22Rv1 (cell line): ENCODE data around the gene ACOT7.
A peak's percentile ranks its signal among the peaks of the same experiment; 100 is the strongest.
"Not testable (repeated sequence)": the region's sequence is repeated elsewhere in the genome, so short reads cannot be mapped to it uniquely, and the experiment has no call there.

Experiments used
- CTCF ChIP-seq: fragments of 450-650 bp; IDR thresholded peaks from 2 replicates; pipeline ENCODE4 v1.5.1; 2017; ENCODE audit warnings: mild to moderate bottlenecking
- ZFX ChIP-seq: fragments of 450-650 bp; IDR thresholded peaks from 2 replicates; pipeline ENCODE4 v1.6.1; 2017; ENCODE audit warnings: antibody characterized with exemption, borderline replicate concordance

- peak; percentile 7; the same call in 1 of the 2 replicates for TF ChIP-seq CTCF
- TF ChIP-seq ZFX: not testable (repeated sequence)
Observed at GRCh38 chr1:6437012-6437700, 43.6 kb upstream of the ACOT7 start.
